ENCODE data around the gene TAGLN.

Gene TAGLN

GRCh38 chr11:117199053-117199915 is at the start of gene TAGLN:
TSS of gene TAGLN (plus strand) at chr11:117199370. CDS start at chr11:117203014, 3,644 bp downstream.
- Mint-ChIP-seq H3K9me3 (no peaks in the 10 kb centered on the region), H3K27ac (ENCODE audit: low read depth) (peak within 1 kb of the TSS; percentile 67), H3K4me3 (no peak within 1 kb of the TSS), H3K27me3 (no peaks in the 10 kb centered on the region), H3K36me3 (ENCODE audit: insufficient read depth) (peaks cover 29% of the 10 kb centered on the region), H3K4me1 (peaks cover 24% of the 10 kb centered on the region)
- DNase-seq (ENCODE audit: low spot score in 2 of 2), result no peak
- no peak for ATAC-seq (replicated peaks; ENCODE audit: extremely low read depth, poor library complexity, severe bottlenecking)

- no peak for ATAC-seq (replicated peaks; ENCODE audit: extremely low read depth, poor library complexity, severe bottlenecking)
- no peaks in the 10 kb centered on the region for H3K9me3 Mint-ChIP-seq
- no peak overlapping the region for H3K4me3 Mint-ChIP-seq
- H3K27ac Mint-ChIP-seq (ENCODE audit: low read depth), result no peak overlapping the region
- peaks cover 33% of the 10 kb centered on the region for H3K4me1 Mint-ChIP-seq
- no peak for DNase-seq (ENCODE audit: low spot score in 2 of 2)
- H3K27me3 Mint-ChIP-seq, result no peaks in the 10 kb centered on the region
- H3K36me3 Mint-ChIP-seq (ENCODE audit: insufficient read depth), result peaks cover 30% of the 10 kb centered on the region
These were observed 47.1 kb upstream of the TAGLN start for GRCh38 chr11:117152066-117152465.

- no peak overlapping the region for H3K4me3 Mint-ChIP-seq
- H3K27ac Mint-ChIP-seq (ENCODE audit: low read depth), result no peak overlapping the region
- ATAC-seq (replicated peaks; ENCODE audit: extremely low read depth, poor library complexity, severe bottlenecking) (no peak), DNase-seq (ENCODE audit: low spot score in 2 of 2) (no peak)
- peaks cover 35% of the 10 kb centered on the region for H3K36me3 Mint-ChIP-seq (ENCODE audit: insufficient read depth)
- peaks cover 27% of the 10 kb centered on the region for H3K4me1 Mint-ChIP-seq
- H3K9me3 Mint-ChIP-seq, result no peaks in the 10 kb centered on the region
- no peaks in the 10 kb centered on the region for H3K27me3 Mint-ChIP-seq
These were observed 44.7 kb upstream of the TAGLN start for GRCh38 chr11:117154468-117154867.

GRCh38 chr11:117157507-117157906 is 41.7 kb upstream of the TAGLN start:
- Mint-ChIP-seq H3K9me3 (no peaks in the 10 kb centered on the region), H3K27me3 (no peaks in the 10 kb centered on the region), H3K4me1 (peaks cover 27% of the 10 kb centered on the region), H3K4me3 (no peak overlapping the region), H3K36me3 (ENCODE audit: insufficient read depth) (peaks cover 46% of the 10 kb centered on the region), H3K27ac (ENCODE audit: low read depth) (no peak overlapping the region)
- no peak for ATAC-seq (replicated peaks; ENCODE audit: extremely low read depth, poor library complexity, severe bottlenecking)
- no peak for DNase-seq (ENCODE audit: low spot score in 2 of 2)

GRCh38 chr11:117159892-117160291 is 39.3 kb upstream of the TAGLN start:
- Mint-ChIP-seq H3K4me3 (no peak overlapping the region), H3K27me3 (no peaks in the 10 kb centered on the region), H3K36me3 (ENCODE audit: insufficient read depth) (peaks cover 62% of the 10 kb centered on the region), H3K27ac (ENCODE audit: low read depth) (peak overlapping the region; percentile 53), H3K4me1 (peaks cover 23% of the 10 kb centered on the region), H3K9me3 (no peaks in the 10 kb centered on the region)
- no peak for ATAC-seq (replicated peaks; ENCODE audit: extremely low read depth, poor library complexity, severe bottlenecking)
- no peak for DNase-seq (ENCODE audit: low spot score in 2 of 2)

- ATAC-seq (replicated peaks; ENCODE audit: extremely low read depth, poor library complexity, severe bottlenecking) (no peak), DNase-seq (ENCODE audit: low spot score in 2 of 2) (no peak)
- Mint-ChIP-seq H3K9me3 (no peaks in the 10 kb centered on the region), H3K4me1 (peaks cover 14% of the 10 kb centered on the region), H3K27ac (ENCODE audit: low read depth) (no peak overlapping the region), H3K36me3 (ENCODE audit: insufficient read depth) (peaks cover 66% of the 10 kb centered on the region), H3K4me3 (no peak overlapping the region), H3K27me3 (no peaks in the 10 kb centered on the region)
These were observed 38.3 kb upstream of the TAGLN start for GRCh38 chr11:117160826-117161225.

- H3K9me3 Mint-ChIP-seq, result no peaks in the 10 kb centered on the region
- peaks cover 65% of the 10 kb centered on the region for H3K36me3 Mint-ChIP-seq (ENCODE audit: insufficient read depth)
- H3K4me1 Mint-ChIP-seq, result no peaks in the 10 kb centered on the region
- H3K27me3 Mint-ChIP-seq, result no peaks in the 10 kb centered on the region
- DNase-seq (ENCODE audit: low spot score in 2 of 2), result no peak
- no peak overlapping the region for H3K4me3 Mint-ChIP-seq
- no peak for ATAC-seq (replicated peaks; ENCODE audit: extremely low read depth, poor library complexity, severe bottlenecking)
- H3K27ac Mint-ChIP-seq (ENCODE audit: low read depth), result no peak overlapping the region
These were observed 32.7 kb upstream of the TAGLN start for GRCh38 chr11:117166491-117166890.

GRCh38 chr11:117169736-117170135 is 29.4 kb upstream of the TAGLN start:
- no peak for DNase-seq (ENCODE audit: low spot score in 2 of 2)
- ATAC-seq (replicated peaks; ENCODE audit: extremely low read depth, poor library complexity, severe bottlenecking), result no peak
- Mint-ChIP-seq H3K36me3 (ENCODE audit: insufficient read depth) (peaks cover 44% of the 10 kb centered on the region), H3K4me3 (no peak overlapping the region), H3K27me3 (no peaks in the 10 kb centered on the region), H3K4me1 (no peaks in the 10 kb centered on the region), H3K9me3 (no peaks in the 10 kb centered on the region), H3K27ac (ENCODE audit: low read depth) (no peak overlapping the region)

- DNase-seq (ENCODE audit: low spot score in 2 of 2), result no peak
- H3K36me3 Mint-ChIP-seq (ENCODE audit: insufficient read depth), result peaks cover 40% of the 10 kb centered on the region
- no peak overlapping the region for H3K4me3 Mint-ChIP-seq
- H3K27me3 Mint-ChIP-seq, result no peaks in the 10 kb centered on the region
- no peak for ATAC-seq (replicated peaks; ENCODE audit: extremely low read depth, poor library complexity, severe bottlenecking)
- no peaks in the 10 kb centered on the region for H3K9me3 Mint-ChIP-seq
- H3K27ac Mint-ChIP-seq (ENCODE audit: low read depth), result no peak overlapping the region
- no peaks in the 10 kb centered on the region for H3K4me1 Mint-ChIP-seq
These were observed 29.0 kb upstream of the TAGLN start for GRCh38 chr11:117170210-117170609.

- Mint-ChIP-seq H3K9me3 (no peaks in the 10 kb centered on the region), H3K4me1 (no peaks in the 10 kb centered on the region), H3K27ac (ENCODE audit: low read depth) (no peak overlapping the region), H3K27me3 (no peaks in the 10 kb centered on the region), H3K36me3 (ENCODE audit: insufficient read depth) (peaks cover 33% of the 10 kb centered on the region), H3K4me3 (no peak overlapping the region)
- DNase-seq (ENCODE audit: low spot score in 2 of 2) (no peak), ATAC-seq (replicated peaks; ENCODE audit: extremely low read depth, poor library complexity, severe bottlenecking) (no peak)
These were observed 28.2 kb upstream of the TAGLN start for GRCh38 chr11:117171007-117171403.

GRCh38 chr11:117171404-117172061 is 27.6 kb upstream of the TAGLN start:
- Mint-ChIP-seq H3K27ac (ENCODE audit: low read depth) (no peak overlapping the region), H3K4me1 (no peaks in the 10 kb centered on the region), H3K4me3 (no peak overlapping the region), H3K36me3 (ENCODE audit: insufficient read depth) (peaks cover 30% of the 10 kb centered on the region), H3K27me3 (no peaks in the 10 kb centered on the region), H3K9me3 (no peaks in the 10 kb centered on the region)
- DNase-seq (ENCODE audit: low spot score in 2 of 2) (no peak), ATAC-seq (replicated peaks; ENCODE audit: extremely low read depth, poor library complexity, severe bottlenecking) (no peak)

- Mint-ChIP-seq H3K4me3 (no peak overlapping the region), H3K27ac (ENCODE audit: low read depth) (no peak overlapping the region), H3K4me1 (peaks cover 3% of the 10 kb centered on the region), H3K36me3 (ENCODE audit: insufficient read depth) (peaks cover 19% of the 10 kb centered on the region), H3K9me3 (no peaks in the 10 kb centered on the region), H3K27me3 (no peaks in the 10 kb centered on the region)
- DNase-seq (ENCODE audit: low spot score in 2 of 2) (no peak), ATAC-seq (replicated peaks; ENCODE audit: extremely low read depth, poor library complexity, severe bottlenecking) (no peak)
These were observed 26.3 kb upstream of the TAGLN start for GRCh38 chr11:117172724-117173421.

Measured in central memory CD8-positive, alpha-beta T cell (primary cell).